ENCODE results near the gene UBE2E3. TPM values are rescaled to one million over a fixed set of nuclear protein-coding genes. Genes with fewer than 3 reads are reported as not detected.

UBE2E3 gene
- total and polyA plus RNA-seq, 2 donors from 2014 or later: 78.7 to 86.9 TPM

DNA sequence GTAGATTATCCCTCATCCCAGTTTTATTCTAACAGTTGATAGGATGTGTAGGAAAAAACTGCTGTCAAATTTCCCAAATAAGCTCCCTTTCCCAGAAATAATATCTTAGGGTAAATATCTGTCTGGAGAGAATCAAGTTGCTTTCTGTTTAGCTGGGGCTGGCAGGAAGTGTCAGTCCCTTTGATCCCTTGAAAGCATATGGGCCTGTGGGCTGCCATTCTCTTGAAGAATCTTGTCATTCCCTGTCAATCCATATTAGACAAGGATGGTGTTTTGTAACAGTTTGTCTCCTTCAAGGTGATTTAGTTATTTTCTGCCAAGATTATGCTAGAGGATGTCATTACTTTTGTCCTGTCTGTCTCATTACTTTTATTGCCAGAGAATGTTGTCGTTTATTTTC is 37.1 kb upstream of the UBE2E3 start:
- no peak for DNase-seq

DNA sequence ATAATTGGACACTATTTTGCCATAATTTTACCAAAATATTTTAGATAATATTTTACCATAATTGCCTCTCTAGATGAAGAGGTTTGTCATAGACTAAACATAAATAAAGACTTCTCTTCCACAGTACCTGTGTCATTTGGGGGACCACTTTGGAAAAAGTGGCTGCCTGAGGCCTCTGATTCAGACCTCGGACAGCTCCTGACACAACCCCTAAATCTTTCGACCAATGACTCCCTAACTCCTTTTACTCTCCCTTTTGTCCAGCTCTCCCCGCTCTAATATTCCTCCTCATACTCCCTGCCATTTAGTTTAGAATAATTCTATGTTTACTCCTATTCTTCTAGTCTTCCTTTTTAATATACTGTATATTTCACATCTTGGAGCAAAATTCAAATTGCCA is 36.0 kb upstream of the UBE2E3 start:
- Histone ChIP-seq H3K9ac (ENCODE audit: low read length in 3 of 3) (no peak overlapping the region), H3K27ac (ENCODE audit: low read depth in 2 of 2, low read length in 2 of 2) (no peak overlapping the region), H3K36me3 (ENCODE audit: control insufficient read depth in 2 of 3, insufficient read depth in 3 of 3, low read length in 3 of 3) (no peaks in the 10 kb centered on the region), H3K4me3 (ENCODE audit: low read length in 3 of 3) (no peak overlapping the region), H3K4me1 (ENCODE audit: control insufficient read depth in 2 of 3, insufficient read depth in 2 of 3, low read depth in 1 of 3, low read length in 3 of 3) (no peaks in the 10 kb centered on the region), H3K9me3 (ENCODE audit: control insufficient read depth in 2 of 3, insufficient read depth in 1 of 3, low read length in 3 of 3) (no peaks in the 10 kb centered on the region), H3K27me3 (ENCODE audit: control insufficient read depth, insufficient read depth, low read length) (no peaks in the 10 kb centered on the region)
- DNase-seq (no peak), FAIRE-seq (no peak)
- intact Hi-C loops (cut with DNase I): no loop called here
- TF ChIP-seq, protein P1, sequence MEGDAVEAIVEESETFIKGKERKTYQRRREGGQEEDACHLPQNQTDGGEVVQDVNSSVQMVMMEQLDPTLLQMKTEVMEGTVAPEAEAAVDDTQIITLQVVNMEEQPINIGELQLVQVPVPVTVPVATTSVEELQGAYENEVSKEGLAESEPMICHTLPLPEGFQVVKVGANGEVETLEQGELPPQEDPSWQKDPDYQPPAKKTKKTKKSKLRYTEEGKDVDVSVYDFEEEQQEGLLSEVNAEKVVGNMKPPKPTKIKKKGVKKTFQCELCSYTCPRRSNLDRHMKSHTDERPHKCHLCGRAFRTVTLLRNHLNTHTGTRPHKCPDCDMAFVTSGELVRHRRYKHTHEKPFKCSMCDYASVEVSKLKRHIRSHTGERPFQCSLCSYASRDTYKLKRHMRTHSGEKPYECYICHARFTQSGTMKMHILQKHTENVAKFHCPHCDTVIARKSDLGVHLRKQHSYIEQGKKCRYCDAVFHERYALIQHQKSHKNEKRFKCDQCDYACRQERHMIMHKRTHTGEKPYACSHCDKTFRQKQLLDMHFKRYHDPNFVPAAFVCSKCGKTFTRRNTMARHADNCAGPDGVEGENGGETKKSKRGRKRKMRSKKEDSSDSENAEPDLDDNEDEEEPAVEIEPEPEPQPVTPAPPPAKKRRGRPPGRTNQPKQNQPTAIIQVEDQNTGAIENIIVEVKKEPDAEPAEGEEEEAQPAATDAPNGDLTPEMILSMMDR (IDR thresholded peaks at IDR 0.05; ENCODE audit: borderline replicate concordance, extremely low read depth, insufficient read depth): no peak

More for the DNA sequence above, 37.1 kb upstream of the UBE2E3 start:
- Histone ChIP-seq H3K27me3 (ENCODE audit: control insufficient read depth, insufficient read depth, low read length) (no peaks in the 10 kb centered on the region), H3K9ac (ENCODE audit: low read length in 3 of 3) (no peak overlapping the region), H3K9me3 (ENCODE audit: control insufficient read depth in 2 of 3, insufficient read depth in 1 of 3, low read length in 3 of 3) (no peaks in the 10 kb centered on the region), H3K4me3 (ENCODE audit: low read length in 3 of 3) (no peak overlapping the region), H3K27ac (ENCODE audit: low read depth in 2 of 2, low read length in 2 of 2) (no peak overlapping the region), H3K4me1 (ENCODE audit: control insufficient read depth in 2 of 3, insufficient read depth in 2 of 3, low read depth in 1 of 3, low read length in 3 of 3) (no peaks in the 10 kb centered on the region), H3K36me3 (ENCODE audit: control insufficient read depth in 2 of 3, insufficient read depth in 3 of 3, low read length in 3 of 3) (no peaks in the 10 kb centered on the region)
- TF ChIP-seq, protein P1 (IDR thresholded peaks at IDR 0.05; ENCODE audit: borderline replicate concordance, extremely low read depth, insufficient read depth): no peak
- intact Hi-C loops (cut with DNase I): no loop called here
- no peak for FAIRE-seq

DNA sequence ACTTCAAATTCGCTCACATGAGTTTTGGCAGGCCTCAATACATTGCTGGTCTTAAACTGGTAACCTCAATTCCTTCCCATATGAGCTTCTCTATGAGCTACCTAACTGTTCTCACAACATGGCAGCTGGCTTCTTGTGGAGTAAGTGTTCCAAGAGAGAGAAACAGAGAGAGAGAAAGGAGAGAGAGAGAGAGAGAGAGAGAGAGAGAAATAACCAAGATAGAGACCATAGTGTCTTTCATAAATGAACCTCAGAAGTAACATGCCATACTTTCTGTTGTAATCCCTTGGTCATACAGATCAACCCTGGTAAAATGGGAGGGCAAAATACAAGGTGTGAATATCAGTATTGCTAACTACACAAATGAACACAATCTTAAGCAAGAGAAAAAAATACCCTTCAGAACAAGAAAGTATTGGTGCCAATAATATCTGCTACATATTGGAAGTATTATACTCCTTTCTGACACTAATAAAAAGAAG is 33.2 kb upstream of the UBE2E3 start:
- no peak overlapping the region for H3K4me3 ChIP-seq (ENCODE audit: low read length in 3 of 3)
- no peaks in the 10 kb centered on the region for H3K27me3 ChIP-seq (ENCODE audit: control insufficient read depth, insufficient read depth, low read length)
- no peak overlapping the region for H3K9ac ChIP-seq (ENCODE audit: low read length in 3 of 3)
- no peaks in the 10 kb centered on the region for H3K36me3 ChIP-seq (ENCODE audit: control insufficient read depth in 2 of 3, insufficient read depth in 3 of 3, low read length in 3 of 3)
- DNase-seq: no peak
- TF ChIP-seq, protein P1 (IDR thresholded peaks at IDR 0.05; ENCODE audit: borderline replicate concordance, extremely low read depth, insufficient read depth): no peak
- H3K27ac ChIP-seq (ENCODE audit: low read depth in 2 of 2, low read length in 2 of 2): no peak overlapping the region
- H3K9me3 ChIP-seq (ENCODE audit: control insufficient read depth in 2 of 3, insufficient read depth in 1 of 3, low read length in 3 of 3): no peaks in the 10 kb centered on the region
- intact Hi-C loops (cut with DNase I): no loop called here
- FAIRE-seq: no peak
- no peaks in the 10 kb centered on the region for H3K4me1 ChIP-seq (ENCODE audit: control insufficient read depth in 2 of 3, insufficient read depth in 2 of 3, low read depth in 1 of 3, low read length in 3 of 3)

DNA sequence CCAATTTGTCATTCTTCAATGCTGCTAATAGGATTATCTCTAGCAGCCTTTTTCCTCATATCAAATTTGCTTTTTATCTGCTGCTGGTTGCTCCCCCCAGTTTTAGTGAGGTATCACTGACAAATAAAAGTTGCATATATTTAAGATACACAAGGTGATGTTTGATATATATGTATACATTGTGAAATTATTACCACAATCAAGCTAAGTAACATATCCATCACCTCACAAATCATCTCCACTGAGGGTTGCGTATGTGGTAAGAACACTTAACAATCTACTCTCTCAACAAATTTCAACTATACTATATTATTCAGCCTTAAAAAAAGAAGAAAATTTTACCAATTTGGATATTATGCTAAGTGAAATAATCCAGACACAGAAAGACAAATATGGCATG is 30.5 kb upstream of the UBE2E3 start:
- DNase-seq (no peak), FAIRE-seq (no peak)
- H3K9ac ChIP-seq (ENCODE audit: low read length in 3 of 3): no peak overlapping the region
- H3K27me3 ChIP-seq (ENCODE audit: control insufficient read depth, insufficient read depth, low read length): no peaks in the 10 kb centered on the region
- H3K9me3 ChIP-seq (ENCODE audit: control insufficient read depth in 2 of 3, insufficient read depth in 1 of 3, low read length in 3 of 3): no peaks in the 10 kb centered on the region
- intact Hi-C loops (cut with DNase I): no loop called here
- no peaks in the 10 kb centered on the region for H3K36me3 ChIP-seq (ENCODE audit: control insufficient read depth in 2 of 3, insufficient read depth in 3 of 3, low read length in 3 of 3)
- TF ChIP-seq, protein P1 (IDR thresholded peaks at IDR 0.05; ENCODE audit: borderline replicate concordance, extremely low read depth, insufficient read depth): no peak
- no peak overlapping the region for H3K27ac ChIP-seq (ENCODE audit: low read depth in 2 of 2, low read length in 2 of 2)
- H3K4me1 ChIP-seq (ENCODE audit: control insufficient read depth in 2 of 3, insufficient read depth in 2 of 3, low read depth in 1 of 3, low read length in 3 of 3): no peaks in the 10 kb centered on the region
- H3K4me3 ChIP-seq (ENCODE audit: low read length in 3 of 3): no peak overlapping the region
